HG03460 (cell line): ENCODE measurements around the gene UBE2D2.
"Not testable (repeated sequence)": the region's sequence is repeated elsewhere in the genome, so short reads cannot be mapped to it uniquely, and the experiment has no call there.

Experiments used
- ATAC-seq: cut with Tn5 transposase; IDR thresholded peaks from one replicate; pipeline ENCODE4 v1.9.1; 2021; ENCODE audit not compliant: unreplicated experiment

The UBE2D2 gene

DNA sequence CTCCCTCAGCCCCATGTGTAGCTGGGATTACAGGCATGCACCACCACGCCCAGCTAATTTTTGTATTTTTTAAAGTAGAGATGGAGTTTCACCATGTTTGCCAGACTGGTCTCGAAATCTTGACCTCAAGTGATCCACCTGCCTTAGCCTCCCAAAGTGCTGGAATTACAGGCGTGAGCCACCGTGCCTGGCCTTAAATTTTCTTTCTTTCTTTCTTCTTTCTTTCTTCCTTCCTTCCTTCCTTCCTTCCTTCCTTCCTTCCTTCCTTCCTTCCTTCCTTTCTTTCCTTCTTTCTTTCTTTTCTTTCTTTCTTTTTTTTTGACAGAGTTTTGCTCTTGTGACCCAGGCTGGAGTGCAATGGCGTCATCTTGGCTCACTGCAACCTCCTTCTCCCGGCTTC lies 14.5 kb upstream of the UBE2D2 start:
- not testable (repeated sequence) for ATAC-seq

DNA sequence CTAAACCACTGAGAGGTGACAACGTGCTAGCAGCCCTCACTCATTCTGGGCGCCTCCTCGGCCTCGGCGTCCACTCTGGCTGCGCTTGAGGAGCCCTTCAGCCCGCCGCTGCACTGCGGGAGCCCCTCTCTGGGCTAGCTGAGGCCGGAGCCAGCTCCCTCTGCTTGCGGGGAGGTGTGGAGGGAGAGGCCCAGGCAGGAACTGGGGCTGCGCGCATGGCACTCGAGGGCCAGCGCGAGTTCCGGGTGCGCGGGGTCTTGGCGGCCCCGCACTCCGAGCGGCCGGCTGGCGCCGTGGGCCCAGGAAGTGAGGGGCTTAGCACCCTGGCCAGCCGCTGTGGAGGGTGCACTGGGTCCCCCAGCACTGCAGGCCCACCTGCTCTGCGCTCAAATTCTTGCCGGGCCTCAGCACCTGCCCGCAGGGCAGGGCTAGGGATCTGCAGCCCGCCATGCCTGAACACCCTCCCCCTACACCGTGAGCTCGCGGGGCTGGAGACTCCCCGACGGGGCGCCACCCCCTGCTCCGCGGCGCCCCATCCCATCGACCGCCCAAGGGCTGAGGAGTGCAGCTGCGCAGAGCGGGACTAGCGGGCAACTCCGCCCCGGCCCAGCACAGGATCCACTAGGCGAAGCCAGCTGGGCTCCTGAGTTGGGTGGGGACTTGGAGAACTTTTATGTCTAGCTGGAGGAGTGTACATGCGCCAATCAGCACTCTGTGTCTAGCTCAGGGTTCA lies 11.8 kb upstream of the UBE2D2 start:
- ATAC-seq, result no peak

DNA sequence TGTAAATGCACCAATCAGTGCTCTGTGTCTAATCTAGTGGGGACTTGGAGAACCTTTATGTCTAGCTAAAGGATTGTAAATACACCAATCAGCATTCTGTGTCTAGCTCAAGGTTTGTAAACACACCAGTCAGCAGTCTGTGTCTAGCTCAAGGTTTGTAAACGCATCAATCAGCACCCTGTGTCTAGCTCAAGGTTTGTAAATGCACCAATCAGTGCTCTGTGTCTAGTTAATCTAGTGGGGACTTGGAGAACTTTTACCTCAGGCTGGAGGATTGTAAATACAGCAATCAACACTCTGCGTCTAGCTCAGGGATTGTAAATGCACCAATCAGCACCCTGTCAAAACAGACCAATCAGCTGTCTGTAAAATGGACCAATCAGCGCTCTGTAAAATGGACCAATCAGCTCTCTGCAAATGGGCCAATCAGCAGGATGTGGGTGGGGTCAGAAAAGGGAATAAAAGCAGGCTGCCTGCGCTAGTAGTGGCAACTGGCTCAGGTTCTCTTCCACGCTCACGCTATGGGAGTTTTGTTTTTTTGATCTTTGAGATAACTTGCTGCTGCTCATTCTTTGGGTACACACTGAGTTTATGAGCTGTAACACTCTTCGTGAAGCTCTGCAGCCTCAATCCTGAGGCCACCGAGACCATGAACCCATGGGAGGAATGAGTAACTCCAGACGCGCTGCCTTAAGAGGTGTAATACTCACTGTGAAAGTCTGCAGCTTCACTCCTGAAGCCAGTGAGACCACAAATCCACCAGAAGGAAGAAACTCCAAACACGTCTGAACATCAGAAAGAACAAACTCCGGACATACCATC lies 10.9 kb upstream of the UBE2D2 start:
- not testable (repeated sequence) for ATAC-seq

DNA sequence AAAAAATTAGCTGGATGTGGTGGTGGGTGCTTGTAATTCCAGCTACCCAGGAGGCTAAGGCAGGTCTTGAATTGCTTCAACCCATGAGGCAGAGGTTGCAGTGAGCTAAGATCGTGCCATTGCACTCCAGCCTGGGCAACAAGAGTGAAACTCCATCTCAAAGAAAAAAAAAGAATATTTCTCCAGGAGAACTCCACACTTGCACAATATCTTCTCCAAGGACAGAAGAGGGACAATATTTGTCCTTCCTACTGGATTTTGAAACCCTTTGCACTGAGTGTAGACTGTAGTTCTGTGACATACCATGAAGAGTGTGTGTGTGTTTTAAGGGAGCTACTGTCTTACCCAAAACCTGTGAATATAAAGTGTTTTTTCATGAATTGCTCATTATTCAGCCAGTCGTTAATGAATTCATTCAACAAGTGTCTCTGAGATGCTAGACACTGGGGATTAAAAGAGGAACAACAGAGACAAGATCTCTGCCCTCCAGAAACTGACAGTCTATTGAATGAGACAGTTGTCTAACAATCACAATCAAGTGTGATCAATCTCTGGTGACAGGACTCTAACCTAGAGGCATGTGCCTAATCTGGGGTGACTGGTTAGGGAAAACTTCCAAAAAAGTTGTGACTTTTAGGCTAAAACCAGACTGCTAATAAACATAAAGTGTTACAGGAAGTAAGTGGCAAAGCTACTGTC lies 9.8 kb upstream of the UBE2D2 start:
- no peak for ATAC-seq

DNA sequence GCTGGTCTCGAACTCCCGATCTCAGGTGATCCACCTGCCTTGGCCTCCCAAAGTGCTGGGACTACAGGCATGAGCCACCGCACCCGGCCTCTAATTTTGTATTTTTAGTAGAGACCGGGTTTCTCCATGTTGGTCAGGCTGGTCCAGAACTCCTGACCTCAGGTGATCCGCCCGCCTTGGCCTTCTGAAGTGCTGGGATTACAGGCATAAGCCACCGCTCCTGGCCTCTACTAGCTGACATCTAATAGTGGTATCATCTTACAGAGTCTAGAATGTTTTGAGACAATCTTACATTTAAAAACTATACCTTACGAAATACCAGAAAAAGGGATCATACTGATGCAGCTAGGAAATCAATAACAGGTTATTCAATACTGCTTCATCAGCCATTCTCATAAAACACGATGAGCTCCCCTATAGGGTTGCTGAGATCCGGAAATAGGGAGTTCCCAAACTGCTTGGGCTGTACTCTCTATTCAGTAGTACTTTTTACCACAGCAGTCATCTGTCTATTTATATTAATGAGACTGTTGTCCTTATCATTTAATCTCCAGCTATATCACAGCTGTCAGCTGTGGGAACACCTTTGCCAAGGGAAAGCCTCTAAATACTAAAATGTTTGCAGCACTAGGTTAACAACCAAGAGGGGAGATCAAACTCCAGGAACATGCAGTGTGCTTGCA lies 8.1 kb upstream of the UBE2D2 start:
- ATAC-seq, result no peak

DNA sequence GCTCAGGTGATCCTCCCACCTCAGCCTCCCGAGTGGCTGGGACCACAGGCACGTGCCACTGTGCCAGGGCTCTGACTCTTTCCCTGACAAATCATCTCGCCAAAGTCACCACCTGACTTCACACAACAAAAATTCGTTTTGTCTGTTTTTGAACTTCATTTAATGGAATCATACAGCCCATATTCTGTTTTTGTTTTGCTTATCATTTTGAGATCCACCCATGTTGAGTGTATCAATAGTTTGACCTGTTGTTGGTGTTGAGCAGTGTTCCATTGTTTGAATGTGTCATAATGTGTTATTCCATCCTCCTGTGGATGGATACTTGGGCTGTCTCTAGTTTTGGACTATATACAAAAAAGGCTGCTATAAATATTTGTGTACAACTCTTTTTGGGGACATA lies 6.9 kb upstream of the UBE2D2 start:
- ATAC-seq, result no peak

DNA sequence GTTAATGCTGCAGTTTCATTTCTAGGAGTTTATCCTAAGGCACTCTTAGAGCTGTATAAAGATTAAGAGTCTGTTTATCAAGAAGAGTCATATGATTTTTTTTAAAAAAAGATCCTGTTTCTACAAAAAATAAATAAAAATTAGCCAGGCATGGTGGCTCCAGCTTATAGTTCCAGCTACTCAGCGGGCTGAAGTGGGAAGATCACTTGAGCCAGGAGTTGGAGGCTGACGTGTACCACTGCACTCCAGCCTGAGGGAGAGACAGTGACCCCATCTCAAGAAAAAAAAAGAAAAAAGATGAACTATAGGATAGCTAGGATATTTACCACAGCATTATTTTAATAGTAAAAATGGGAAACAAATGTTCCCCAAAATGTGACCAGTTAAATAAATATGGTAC lies 3.3 kb upstream of the UBE2D2 start:
- no peak for ATAC-seq

DNA sequence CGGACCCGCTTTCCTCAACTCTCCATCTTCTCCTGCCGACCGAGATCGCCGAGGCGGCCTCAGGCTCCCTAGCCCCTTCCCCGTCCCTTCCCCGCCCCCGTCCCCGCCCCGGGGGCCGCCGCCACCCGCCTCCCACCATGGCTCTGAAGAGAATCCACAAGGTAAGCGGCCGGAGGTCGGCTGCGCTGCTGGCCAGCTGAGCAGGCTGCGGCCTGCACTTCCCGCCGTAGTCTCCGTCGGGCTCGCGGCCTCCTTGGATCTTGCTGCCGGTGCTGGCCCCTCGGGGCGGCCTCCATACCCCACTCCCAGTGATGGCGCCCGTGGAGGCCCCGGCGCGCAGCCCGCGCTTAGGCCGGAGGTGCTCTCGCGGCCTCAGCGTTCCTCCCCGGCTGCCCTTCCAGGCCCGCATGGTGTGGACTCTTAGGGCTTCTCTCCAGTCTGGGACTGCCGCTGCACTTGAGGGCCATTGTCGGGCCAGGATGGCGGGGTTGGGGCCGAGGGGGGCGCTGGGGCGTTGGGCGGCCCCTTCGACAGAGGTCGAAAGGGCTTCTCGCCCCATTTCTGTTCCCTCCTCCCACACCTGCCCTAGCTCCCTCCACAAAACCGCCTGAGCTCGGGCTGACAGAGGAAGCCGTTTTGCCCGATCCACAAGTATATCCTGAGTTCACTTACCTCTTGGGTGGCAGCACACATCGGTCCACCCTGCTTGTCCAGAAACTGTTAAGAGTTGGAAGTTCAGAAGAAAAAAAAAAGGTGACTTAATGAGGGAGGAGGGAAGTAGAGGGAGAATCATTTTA lies 714 bp downstream of the UBE2D2 start:
- ATAC-seq, result peak; percentile 27

DNA sequence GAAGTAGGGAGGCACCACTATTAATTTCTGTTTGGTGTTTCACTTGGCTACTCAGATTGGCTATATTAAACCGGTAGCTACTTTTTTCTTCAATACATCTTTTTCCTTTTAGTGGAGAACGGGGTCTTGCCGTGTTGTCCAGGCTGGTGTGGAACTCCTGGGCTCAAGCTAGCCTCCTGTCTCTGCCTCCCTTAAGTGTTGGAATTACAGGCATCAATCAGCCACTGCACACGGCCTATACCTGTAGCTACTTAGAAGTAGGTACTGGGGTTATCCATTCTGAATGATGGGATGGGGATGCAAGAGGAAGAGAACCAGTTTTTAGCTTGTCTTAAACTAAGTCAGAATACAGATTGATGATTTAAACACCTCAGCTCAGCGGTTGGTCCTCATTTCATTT lies 1.7 kb downstream of the UBE2D2 start:
- no peak for ATAC-seq

DNA sequence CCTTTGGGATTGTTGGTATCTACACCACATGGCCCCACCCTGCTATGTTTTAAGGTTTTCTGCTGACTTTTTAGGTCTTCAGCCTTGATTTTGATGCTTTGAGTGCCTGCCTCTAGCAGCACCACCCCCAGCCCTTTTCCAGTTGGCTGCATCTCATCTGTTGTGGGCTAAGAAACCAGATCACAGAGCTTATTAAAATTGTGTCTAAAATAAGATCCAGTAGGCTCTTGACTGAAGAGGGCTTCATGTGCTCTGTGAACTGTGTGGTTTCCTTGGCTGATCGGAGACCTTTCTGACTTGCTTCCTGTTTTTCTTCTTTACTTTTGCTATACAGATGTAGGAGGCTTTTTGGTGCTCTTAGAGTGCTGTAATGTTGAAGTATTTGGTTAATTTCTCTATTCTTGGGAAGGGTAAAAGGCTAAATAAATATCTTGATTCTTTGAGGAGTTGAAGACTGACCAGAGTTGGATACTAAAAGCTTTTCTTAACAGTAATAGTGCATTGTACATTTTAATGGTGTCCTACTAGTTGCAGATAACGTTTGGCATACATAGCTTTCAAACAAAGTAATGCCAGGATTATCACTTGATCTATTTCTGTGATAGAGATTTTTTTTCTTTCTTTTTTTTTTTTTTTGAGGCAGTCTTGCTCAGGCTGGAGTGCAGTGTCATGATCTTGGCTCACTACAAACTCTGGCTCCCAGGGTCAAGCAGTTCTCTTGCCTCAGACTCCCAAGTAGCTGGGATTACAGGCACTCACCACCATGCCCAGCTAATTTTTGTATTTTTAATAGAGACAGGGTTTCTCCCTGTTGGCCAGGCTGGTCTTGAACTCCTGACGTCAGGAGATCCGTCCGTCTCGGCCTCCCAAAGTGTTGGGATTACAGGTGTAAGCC lies 4.5 kb downstream of the UBE2D2 start:
- peak; percentile 38 for ATAC-seq

DNA sequence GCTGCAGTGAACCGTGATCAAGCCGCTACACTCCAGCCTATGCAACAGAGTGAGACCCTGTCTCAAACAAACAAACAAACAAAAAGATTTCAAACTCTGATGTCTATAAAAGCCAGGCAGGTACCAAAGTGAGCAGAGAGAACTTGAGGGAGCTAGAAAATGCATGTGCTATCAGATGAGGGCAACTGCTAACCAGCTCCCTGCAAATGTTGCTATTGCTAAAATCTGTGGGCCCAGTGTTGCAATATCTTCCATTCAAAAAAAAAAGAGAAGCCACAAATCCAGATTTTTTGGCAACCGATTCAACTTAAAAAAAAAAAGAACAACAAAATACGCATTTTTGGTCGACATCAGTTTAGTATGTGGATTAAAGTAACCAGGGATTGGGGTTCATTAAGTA lies 5.5 kb downstream of the UBE2D2 start:
- ATAC-seq, result no peak

DNA sequence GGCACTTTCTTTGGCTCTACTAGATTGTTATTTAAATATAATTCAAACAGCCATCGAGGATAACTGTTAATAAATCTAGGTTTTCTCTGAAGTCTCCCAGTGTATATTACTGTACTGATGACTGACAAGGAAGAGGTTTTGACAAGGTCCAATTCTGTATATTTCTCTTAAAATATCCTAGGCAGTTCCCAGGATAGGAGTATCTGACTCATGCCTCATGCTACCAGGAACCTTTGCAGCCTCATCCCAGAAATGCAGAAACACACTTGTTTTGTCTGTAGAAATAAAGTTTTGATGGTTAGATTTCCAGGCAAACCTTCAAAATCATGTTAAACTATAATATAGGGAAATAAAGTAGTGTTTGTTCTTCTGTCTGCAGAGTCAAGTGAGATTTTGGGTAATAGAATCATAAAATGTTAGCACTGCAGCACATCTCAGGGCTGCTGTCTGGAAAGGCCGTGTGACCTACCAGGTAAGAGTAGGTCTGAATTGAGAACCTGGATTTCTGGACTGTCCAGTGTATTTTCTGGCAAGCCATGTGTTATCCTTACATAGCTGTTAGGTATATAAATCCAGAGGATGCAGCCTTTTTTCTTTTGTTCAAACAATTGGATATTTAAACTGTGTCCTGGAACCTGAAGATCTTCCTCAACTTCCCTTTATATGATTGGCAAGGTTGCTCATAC lies 8.3 kb downstream of the UBE2D2 start:
- no peak for ATAC-seq

DNA sequence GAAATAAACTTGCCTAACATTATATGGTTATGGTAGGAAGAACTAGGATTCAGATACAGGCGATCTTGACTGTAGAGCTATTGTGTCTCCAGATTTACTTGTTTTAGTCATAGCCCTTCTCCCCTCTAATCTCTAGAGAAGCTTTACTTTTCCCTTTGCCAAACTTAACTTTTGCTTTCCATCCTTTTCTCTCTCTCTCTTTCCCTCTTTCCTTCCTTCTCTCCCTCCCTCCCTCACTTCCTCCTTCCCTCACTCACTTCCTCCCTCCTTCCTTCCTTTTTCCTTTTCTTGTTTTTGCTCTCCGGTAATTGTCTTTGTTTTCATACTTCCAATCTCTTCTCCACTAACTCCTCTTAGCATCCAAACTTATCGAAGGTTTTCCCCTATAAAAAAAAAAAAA lies 10.4 kb downstream of the UBE2D2 start:
- no peak for ATAC-seq

DNA sequence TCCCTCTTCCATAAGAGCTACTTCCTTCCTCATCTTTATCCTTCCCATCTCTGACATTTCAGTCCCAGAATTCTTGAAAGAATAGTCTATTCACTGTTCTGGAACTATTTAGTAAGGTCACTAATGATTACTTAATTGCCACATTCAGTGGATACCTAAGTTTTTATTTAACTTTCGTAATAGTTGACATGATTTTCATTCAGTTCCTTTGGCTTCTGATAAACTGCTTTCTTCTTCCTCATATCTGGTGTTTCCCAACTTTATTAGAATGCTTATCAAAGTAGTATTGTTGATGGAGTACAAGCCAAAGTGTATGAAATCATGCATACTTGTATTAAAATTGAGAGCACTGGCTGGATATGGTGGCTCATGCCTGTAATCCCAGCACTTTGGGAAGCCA lies 10.8 kb downstream of the UBE2D2 start:
- ATAC-seq, result no peak

DNA sequence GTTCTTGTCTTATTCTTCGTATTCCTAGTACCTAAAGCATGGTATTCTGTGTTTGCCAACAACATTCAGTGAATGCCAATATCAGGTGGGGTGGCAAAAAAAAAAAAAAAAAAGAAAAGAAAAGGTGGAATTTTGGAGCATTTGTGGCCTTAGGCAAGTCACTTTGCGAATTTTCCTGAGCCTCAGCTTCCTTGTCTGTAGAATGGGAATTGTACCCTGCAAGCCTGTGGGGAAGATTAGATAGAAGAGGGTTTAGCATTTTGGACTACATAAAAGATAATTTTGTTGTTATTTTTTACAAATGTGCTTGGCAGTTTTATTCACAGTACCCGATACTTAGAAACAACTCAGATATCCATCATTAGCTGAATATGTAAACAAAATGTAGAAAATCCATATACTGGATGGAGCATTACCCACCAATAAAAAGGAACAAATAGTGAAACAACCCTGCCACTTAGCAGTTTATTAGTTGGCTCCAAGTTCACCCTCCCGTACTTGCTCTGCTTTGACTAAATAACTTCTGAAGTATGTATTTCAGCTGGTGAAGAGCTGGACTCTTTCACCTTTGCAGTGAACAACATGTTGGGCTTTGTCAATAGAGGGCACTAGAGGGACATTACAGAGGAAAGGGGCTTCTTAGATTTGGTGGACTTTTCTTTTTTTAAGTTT lies 13.6 kb downstream of the UBE2D2 start:
- no peak for ATAC-seq

DNA sequence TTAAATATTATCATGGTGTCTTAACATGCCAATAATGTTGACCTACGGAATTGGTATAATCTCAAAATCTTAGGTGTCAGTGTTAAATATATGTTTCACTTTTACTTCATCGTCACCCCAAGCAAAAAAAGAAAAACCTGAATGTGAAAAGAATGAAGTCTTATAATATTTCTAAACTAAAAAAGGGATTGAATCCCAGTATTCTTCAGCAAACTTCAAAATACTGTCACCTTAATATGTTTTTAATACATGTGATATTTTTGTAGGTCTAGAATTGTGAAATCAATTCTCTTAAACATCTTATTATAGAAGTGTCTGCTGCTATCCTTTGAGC lies 14.1 kb downstream of the UBE2D2 start:
- ATAC-seq, result no peak

DNA sequence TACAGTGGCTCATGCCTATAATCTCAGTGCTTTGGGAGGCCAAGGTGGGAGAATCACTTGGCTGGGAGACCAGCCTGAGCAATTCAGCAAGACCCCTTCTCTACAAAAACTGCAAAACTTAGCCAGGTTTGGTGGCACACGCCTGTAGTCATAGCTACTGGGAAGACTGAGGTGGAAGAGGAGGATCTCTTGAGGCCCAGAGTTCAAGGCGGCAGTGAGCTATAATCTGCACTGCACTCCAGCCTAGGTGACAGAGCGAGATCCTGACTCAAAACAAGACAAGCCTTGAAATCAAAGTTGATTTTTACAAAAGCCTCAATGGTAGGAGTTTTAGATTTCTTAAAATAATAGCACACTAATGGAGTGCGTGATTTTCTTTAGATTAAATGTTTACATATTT lies 14.6 kb downstream of the UBE2D2 start:
- ATAC-seq, result no peak

DNA sequence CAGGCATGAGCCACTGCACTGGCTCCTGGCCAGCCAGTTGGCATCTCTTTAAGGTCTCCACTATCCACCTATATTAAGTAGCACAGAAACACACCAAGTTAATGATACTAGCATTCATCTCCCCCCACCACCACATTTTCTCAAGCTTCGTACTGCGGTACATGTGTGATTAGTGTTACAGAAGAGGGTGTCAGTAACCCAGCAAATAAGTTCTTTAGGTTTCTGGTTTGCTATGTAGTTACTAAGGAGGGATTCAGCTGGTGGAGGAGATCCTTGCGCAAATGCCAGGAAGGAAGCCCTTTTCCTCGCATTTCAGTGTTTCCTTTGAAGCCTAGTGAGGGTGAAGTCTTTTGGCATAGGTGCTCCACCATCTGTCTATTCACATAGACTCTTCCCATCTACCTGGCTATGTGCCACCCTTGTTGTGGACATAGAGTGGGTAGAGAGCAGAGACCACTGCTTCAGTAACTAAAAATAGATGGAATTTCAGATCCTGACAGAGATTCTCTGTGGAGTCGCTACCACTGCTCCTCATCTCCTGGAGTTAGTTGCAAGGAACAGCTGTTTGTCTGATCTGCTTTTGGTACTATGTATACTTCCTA lies 16.7 kb downstream of the UBE2D2 start:
- no peak for ATAC-seq
